HepG2 (cell line): ENCODE data around the gene TEX14. TPM values are rescaled to one million over a fixed set of nuclear protein-coding genes. Genes with fewer than 3 reads are reported as not detected.
"Not testable (repeated sequence)": the region's sequence is repeated elsewhere in the genome, so short reads cannot be mapped to it uniquely, and the experiment has no call there.

Experiments
- ATAC-seq: fragments of 200-7000 bp; cut with Tn5 transposase; 3 replicates; pipeline ENCODE4 v1.9.1; 2020; ENCODE audit warnings: mild to moderate bottlenecking, moderate library complexity
- BruUV-seq: library from RNA; stranded (reverse); fragments of 400-500 nt; replicated peaks from 2 replicates; lab custom pipeline; 2021; lab: Mats Ljungman, UMichigan
- CTCF ChIA-PET: fragments of 300-600 bp; formaldehyde crosslinking; extraction: SDS; loops from one replicate; lab custom pipeline; 2021; ENCODE audit warnings: low total read pairs, inconsistent platforms, low intra/inter-chr PET ratio; lab: Yijun Ruan, JAX
- POLR2A ChIA-PET: fragments of 350-600 bp; sonication (Branson Sonifier 250); formaldehyde crosslinking; loops from one replicate; lab custom pipeline; 2020; ENCODE audit warnings: antibody characterized with exemption, inconsistent platforms; lab: Yijun Ruan, JAX
- DNase-seq: peaks from one replicate; pipeline ENCODE4 v3.0.0-alpha.2; 2015; ENCODE audit warnings: low spot score
- FAIRE-seq: peaks from 3 replicates; lab custom pipeline; 2011; peaks lifted over from hg19 to GRCh38; lab: Jason Lieb, UNC
- H2AFZ ChIP-seq: one replicate; pipeline ENCODE4 v1.6.1; 2011; ENCODE audit warnings: low read length, inconsistent platforms
- H3K27ac ChIP-seq: fragments of 300-600 bp; 3 replicates; pipeline ENCODE4 v1.8.0; 2011; ENCODE audit warnings: mixed run types, mild to moderate bottlenecking, mixed read lengths, low read length, inconsistent platforms; ENCODE audit not compliant: insufficient read depth; ENCODE audit errors: extremely low read length
- H3K27me3 ChIP-seq, 2 experiments: fragments of 200-600 bp in 1 of 2; 2 replicates in 1 of 2; 3 replicates in 1 of 2; pipeline versions ENCODE4 v1.6.0 to v1.8.0; 2011; ENCODE audit warnings: low read length in 2 of 2, mild to moderate bottlenecking in 2 of 2, moderate library complexity in 2 of 2, inconsistent platforms in 1 of 2; ENCODE audit not compliant: insufficient read depth in 2 of 2, control insufficient read depth in 1 of 2
- H3K36me3 ChIP-seq, 2 experiments: fragments of 200-600 bp in 1 of 2; replicated peaks in 1 of 2; 2 replicates in 1 of 2; 3 replicates in 1 of 2; pipeline versions ENCODE4 v1.5.1 to v1.8.0; 2011; ENCODE audit warnings: low read length in 2 of 2, inconsistent platforms in 1 of 2; ENCODE audit not compliant: insufficient read depth in 2 of 2, control insufficient read depth in 1 of 2
- H3K4me1 ChIP-seq: 2 replicates; pipeline ENCODE4 v1.5.1; 2012; ENCODE audit warnings: low read length, inconsistent platforms; ENCODE audit not compliant: insufficient read depth
- H3K4me2 ChIP-seq: 2 replicates; pipeline ENCODE4 v1.6.0; 2011; ENCODE audit warnings: low read depth, low read length, inconsistent platforms
- H3K4me3 ChIP-seq, 3 experiments: fragments of 200-600 bp in 1 of 3; sonication (generic), shearing (Covaris generic) in 1 of 3; replicated peaks in 1 of 3; 2 replicates each; pipeline ENCODE4 v1.5.1; 2011 to 2016; ENCODE audit warnings: low read length in 3 of 3, inconsistent platforms in 2 of 3, low read depth in 2 of 3, mild to moderate bottlenecking in 2 of 3, control low read depth in 1 of 3, mixed read lengths in 1 of 3; ENCODE audit not compliant: insufficient read depth in 1 of 3
- H3K79me2 ChIP-seq: one replicate; pipeline ENCODE4 v1.6.1; 2011; ENCODE audit warnings: low read length, inconsistent platforms; ENCODE audit not compliant: insufficient read depth
- H3K9ac ChIP-seq: 2 replicates; pipeline ENCODE4 v1.6.0; 2011; ENCODE audit warnings: mild to moderate bottlenecking, low read depth, low read length, inconsistent platforms; ENCODE audit not compliant: insufficient read depth
- H3K9me3 ChIP-seq: 2 replicates; pipeline ENCODE4 v1.5.1; 2012; ENCODE audit warnings: mild to moderate bottlenecking, low read length
- H4K20me1 ChIP-seq: 2 replicates; pipeline ENCODE4 v1.6.0; 2011; ENCODE audit warnings: inconsistent platforms, mild to moderate bottlenecking, low read length, moderate library complexity; ENCODE audit not compliant: insufficient read depth
- SP2 ChIP-seq: sonication (generic); formaldehyde crosslinking; IDR thresholded peaks from 2 replicates; pipeline ENCODE4 v1.5.1; 2020; ENCODE audit warnings: mild to moderate bottlenecking, missing genetic modification reagents
- TEAD2 ChIP-seq: sonication (generic); formaldehyde crosslinking; IDR thresholded peaks from 2 replicates; pipeline ENCODE4 v1.9.0; 2021; ENCODE audit warnings: missing genetic modification reagents
- TIGD3 ChIP-seq: sonication (generic); formaldehyde crosslinking; IDR thresholded peaks from 2 replicates; pipeline ENCODE4 v1.5.1; 2020; ENCODE audit warnings: mild to moderate bottlenecking, missing genetic modification reagents, borderline replicate concordance
- ZNF367 ChIP-seq: sonication (generic); formaldehyde crosslinking; IDR thresholded peaks from 2 replicates; pipeline ENCODE4 v1.4.0; 2020; ENCODE audit warnings: missing genetic modification reagents, borderline replicate concordance
- WGBS: methylation state at CpG from one replicate; pipeline ENCODE4 v1.1.6; 2017; ENCODE audit warnings: low lambda C conversion rate; 5-methylcytosine and 5-hydroxymethylcytosine counted together
- in situ Hi-C: cut with HindIII; loops from 2 replicates; pipeline ENCODE4 v1.10.0; 2017; ENCODE audit warnings: low pct_unique_long_range_greater_than_20kb; ENCODE audit not compliant: extremely low pct_ligation_motif_present
- intact Hi-C: fragments of 100-400 bp; cut with micrococcal nuclease; formaldehyde crosslinking; loops from one replicate; pipeline ENCODE4 v1.10.0; 2022; ENCODE audit not compliant: unreplicated experiment
- polyA plus RNA-seq, 8 experiments: library from polyadenylated mRNA; depleted of rRNA in 3 of 8; stranded (reverse) in 7 of 8; unstranded in 1 of 8; fragments of >200 nt; fragmentation: Illumina TruSeq in 4 of 8; extraction: Trizol in 4 of 8; gene quantifications; 2 replicates each; pipeline versions ENCODE4 v1.2.1 to v1.2.3, GENCODE V29; 2011 to 2016; ENCODE audit warnings: low read depth in 4 of 8, missing spikeins in 1 of 8, mixed read lengths in 1 of 8; ENCODE audit not compliant: insufficient read depth in 1 of 8
- total RNA-seq, 5 experiments: library from RNA; depleted of rRNA; stranded (reverse); fragments of >200 nt; fragmentation: Illumina TruSeq; extraction: Trizol; gene quantifications; 2 replicates each; pipeline ENCODE4 v1.2.3, GENCODE V29; 2016; ENCODE audit warnings: low read depth in 1 of 5

TEX14 gene
- total and polyA plus RNA-seq, 2 of the 13 experiments (the other 11 are each of a cell fraction or from before 2014, with no cell fraction given) = 0.04 to 0.07 TPM

GRCh38 chr17:58686980-58687379 lies 4.9 kb downstream of the TEX14 start:
- Histone ChIP-seq H3K4me2 (no peak overlapping the region), H2AFZ (no peak overlapping the region), H3K27me3 (peaks cover 1 to 9% of the 10 kb centered on the region in 2 experiments; a peak in 1 of 5 replicates), H3K79me2 (no peaks in the 10 kb centered on the region), H3K9me3 (no peaks in the 10 kb centered on the region), H3K4me3 (no peak overlapping the region), H3K27ac (no peak overlapping the region), H3K4me1 (peaks cover 1% of the 10 kb centered on the region), H3K9ac (no peak overlapping the region), H4K20me1 (no peaks in the 10 kb centered on the region), H3K36me3 (no peaks in the 10 kb centered on the region)
- ChIA-PET POLR2A (no interaction called here), CTCF (no interaction called here)
- DNase-seq = no peak
- no peak for FAIRE-seq
- no peak for ATAC-seq
- BruUV-seq = no TSS peak
- in situ Hi-C loops = no loop called here
- intact Hi-C loops = no loop called here
- TF ChIP-seq SP2 (CRISPR knock-in tag) (no peak), ZNF367 (no peak), TEAD2 (CRISPR knock-in tag) (no peak), TIGD3 (CRISPR knock-in tag) (no peak)
- WGBS = 28% methylated on average over 4 of the region's 4 CpGs

- CTCF ChIA-PET, H2AFZ ChIP-seq, H3K36me3 ChIP-seq, H3K9me3 ChIP-seq, H3K79me2 ChIP-seq, H3K9ac ChIP-seq, ATAC-seq, DNase-seq, H3K27ac ChIP-seq, H3K4me2 ChIP-seq, intact Hi-C loops, BruUV-seq, H4K20me1 ChIP-seq, in situ Hi-C loops, H3K4me3 ChIP-seq, FAIRE-seq, H3K27me3 ChIP-seq, H3K4me1 ChIP-seq: not testable (repeated sequence)
- POLR2A ChIA-PET = interaction anchor here (1.3 to 2.9 kb wide), 2 partner anchors 25 to 53 kb away, joined by 6 to 8 read pairs; no protein-coding TSS in a partner anchor
- 70% methylated on average over 6 of the region's 6 CpGs for WGBS
These were observed 7.4 kb downstream of the TEX14 start for GRCh38 chr17:58684462-58684861.
